ENCODE data around the gene ZNF682. TPM values are rescaled to one million over a fixed set of nuclear protein-coding genes. Genes with fewer than 3 reads are reported as not detected.
"Not testable (repeated sequence)": the region's sequence is repeated elsewhere in the genome, so short reads cannot be mapped to it uniquely, and the experiment has no call there.

ZNF682 gene
- total RNA-seq, 2 donors from 2014 or later, result 1.7 to 5.5 TPM

DNA sequence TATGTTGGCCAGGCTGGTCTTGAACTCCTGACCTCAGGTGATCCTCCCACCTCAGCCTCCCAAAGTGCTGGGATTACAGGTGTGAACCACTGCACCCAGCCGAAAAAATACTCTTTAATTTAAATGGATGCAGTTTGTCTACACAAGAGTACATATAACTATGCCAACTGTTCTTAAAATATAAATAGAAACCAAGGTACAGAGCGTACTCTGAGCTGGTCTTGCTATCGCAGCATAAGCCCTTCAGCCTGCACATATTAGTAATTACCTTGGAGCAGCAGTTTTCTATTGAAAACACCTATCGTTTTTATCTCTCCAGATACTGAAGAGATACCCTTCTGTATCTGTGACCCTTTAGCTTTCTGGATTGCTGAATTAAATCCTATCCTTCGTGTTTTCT is 3.4 kb downstream of the ZNF682 start:
- no peaks in the 10 kb centered on the region for H3K9me3 ChIP-seq
- intact Hi-C loops (cut with DNase I), result no loop called here
- TF ChIP-seq, protein P1, sequence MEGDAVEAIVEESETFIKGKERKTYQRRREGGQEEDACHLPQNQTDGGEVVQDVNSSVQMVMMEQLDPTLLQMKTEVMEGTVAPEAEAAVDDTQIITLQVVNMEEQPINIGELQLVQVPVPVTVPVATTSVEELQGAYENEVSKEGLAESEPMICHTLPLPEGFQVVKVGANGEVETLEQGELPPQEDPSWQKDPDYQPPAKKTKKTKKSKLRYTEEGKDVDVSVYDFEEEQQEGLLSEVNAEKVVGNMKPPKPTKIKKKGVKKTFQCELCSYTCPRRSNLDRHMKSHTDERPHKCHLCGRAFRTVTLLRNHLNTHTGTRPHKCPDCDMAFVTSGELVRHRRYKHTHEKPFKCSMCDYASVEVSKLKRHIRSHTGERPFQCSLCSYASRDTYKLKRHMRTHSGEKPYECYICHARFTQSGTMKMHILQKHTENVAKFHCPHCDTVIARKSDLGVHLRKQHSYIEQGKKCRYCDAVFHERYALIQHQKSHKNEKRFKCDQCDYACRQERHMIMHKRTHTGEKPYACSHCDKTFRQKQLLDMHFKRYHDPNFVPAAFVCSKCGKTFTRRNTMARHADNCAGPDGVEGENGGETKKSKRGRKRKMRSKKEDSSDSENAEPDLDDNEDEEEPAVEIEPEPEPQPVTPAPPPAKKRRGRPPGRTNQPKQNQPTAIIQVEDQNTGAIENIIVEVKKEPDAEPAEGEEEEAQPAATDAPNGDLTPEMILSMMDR (IDR thresholded peaks at IDR 0.05), result no peak

DNA sequence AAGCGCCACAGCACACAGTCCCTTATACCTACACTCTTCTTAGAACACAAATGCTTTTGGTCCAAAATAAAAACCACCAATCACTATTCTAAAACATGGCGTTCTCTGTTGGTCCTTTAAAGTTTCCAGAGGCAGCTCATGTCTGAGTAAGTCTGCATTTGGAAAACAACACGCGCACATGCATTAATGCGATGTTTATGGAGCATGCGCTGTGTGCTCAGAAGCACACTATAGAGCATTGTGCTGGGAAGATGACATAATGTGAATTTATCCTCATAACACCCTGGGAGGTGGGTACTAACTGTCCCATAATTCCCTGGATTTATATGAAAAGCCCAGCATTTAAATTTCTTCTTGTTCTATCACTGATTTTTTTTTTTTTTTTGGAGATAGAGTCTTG is 10.7 kb downstream of the ZNF682 start:
- no peaks in the 10 kb centered on the region for H3K4me1 ChIP-seq
- H3K9ac ChIP-seq (ENCODE audit: low read depth in 2 of 2, low read length in 2 of 2), result no peak overlapping the region
- H3K4me3 ChIP-seq, result no peak overlapping the region
- TF ChIP-seq, protein P1 (IDR thresholded peaks at IDR 0.05), result no peak
- no peaks in the 10 kb centered on the region for H3K9me3 ChIP-seq
- intact Hi-C loops (cut with DNase I), result no loop called here
- no peaks in the 10 kb centered on the region for H3K27me3 ChIP-seq
- H3K36me3 ChIP-seq, result no peaks in the 10 kb centered on the region
- no peak for DNase-seq
- no peak overlapping the region for H3K27ac ChIP-seq

More for the DNA sequence above, 3.4 kb downstream of the ZNF682 start:
- DNase-seq, result no peak
- H3K36me3 ChIP-seq, result no peaks in the 10 kb centered on the region
- H3K27me3 ChIP-seq, result no peaks in the 10 kb centered on the region
- no peak overlapping the region for H3K27ac ChIP-seq
- no peaks in the 10 kb centered on the region for H3K4me1 ChIP-seq
- no peak overlapping the region for H3K9ac ChIP-seq (ENCODE audit: low read depth in 2 of 2, low read length in 2 of 2)
- H3K4me3 ChIP-seq, result no peak overlapping the region

DNA sequence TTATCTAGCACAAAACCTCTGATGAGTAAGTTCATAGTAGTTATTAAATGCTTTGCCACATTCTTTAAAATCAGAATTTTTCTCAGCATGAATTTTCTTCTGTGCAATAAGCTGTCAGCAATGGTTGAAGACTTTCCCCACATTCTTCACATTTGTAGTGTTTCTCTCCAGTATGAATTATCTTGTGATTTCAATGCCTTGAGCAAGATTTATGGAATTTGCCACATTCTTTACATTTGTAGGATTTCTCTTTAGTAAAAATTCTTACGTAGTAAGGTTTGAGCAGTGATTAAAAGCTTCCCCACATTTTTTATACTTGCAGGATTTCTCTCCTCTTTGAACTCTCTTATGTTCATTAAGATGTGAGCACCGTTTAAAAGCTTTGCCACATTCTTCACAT is 33.6 kb downstream of the ZNF682 start:
- Histone ChIP-seq H3K4me1 (no peaks in the 10 kb centered on the region), H3K9me3 (no peaks in the 10 kb centered on the region), H3K27me3 (no peaks in the 10 kb centered on the region), H3K36me3 (no peaks in the 10 kb centered on the region), H3K9ac (ENCODE audit: low read depth in 2 of 2, low read length in 2 of 2) (no peak overlapping the region), H3K27ac (no peak overlapping the region), H3K4me3 (no peak overlapping the region)
- TF ChIP-seq, protein P1 (IDR thresholded peaks at IDR 0.05), result no peak
- DNase-seq, result no peak
- intact Hi-C loops (cut with DNase I), result no loop called here

DNA sequence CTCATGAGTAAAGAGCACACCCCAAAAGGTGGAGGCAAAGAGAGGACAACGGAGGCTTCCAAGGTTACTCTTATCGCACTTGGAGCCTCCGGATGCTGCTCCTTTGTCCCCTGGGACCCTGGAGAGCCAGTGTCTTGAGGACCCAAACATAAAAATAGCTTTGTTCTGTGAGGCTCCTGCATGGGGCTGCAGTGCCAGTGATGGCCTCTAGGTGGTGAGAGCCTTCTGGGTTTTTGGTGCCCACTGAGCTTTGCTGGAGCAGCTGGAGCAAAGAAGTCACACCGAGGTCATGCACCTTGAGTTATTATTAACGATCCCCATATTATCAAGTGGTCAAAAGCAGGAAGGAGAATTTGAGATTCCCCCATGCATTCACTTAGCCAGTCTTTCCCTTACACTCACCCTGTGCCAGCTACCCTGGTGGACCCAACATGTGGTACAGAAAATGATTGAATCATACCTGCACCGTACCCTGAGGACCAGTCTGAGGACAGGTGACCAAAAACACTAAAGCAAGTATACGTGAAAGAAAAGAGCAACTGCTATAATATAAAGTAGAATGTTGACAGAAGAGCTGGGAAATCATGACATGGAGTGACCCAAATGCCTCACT is 41.5 kb downstream of the ZNF682 start:
- TF ChIP-seq, protein P1 (IDR thresholded peaks at IDR 0.05), result peak; percentile 39
- no peak overlapping the region for H3K4me3 ChIP-seq
- no peak overlapping the region for H3K9ac ChIP-seq (ENCODE audit: low read depth in 2 of 2, low read length in 2 of 2)
- DNase-seq, result no peak
- H3K27me3 ChIP-seq, result no peaks in the 10 kb centered on the region
- H3K4me1 ChIP-seq, result no peaks in the 10 kb centered on the region
- intact Hi-C loops (cut with DNase I), result no loop called here
- H3K9me3 ChIP-seq, result no peaks in the 10 kb centered on the region
- H3K27ac ChIP-seq, result no peak overlapping the region
- H3K36me3 ChIP-seq, result no peaks in the 10 kb centered on the region

DNA sequence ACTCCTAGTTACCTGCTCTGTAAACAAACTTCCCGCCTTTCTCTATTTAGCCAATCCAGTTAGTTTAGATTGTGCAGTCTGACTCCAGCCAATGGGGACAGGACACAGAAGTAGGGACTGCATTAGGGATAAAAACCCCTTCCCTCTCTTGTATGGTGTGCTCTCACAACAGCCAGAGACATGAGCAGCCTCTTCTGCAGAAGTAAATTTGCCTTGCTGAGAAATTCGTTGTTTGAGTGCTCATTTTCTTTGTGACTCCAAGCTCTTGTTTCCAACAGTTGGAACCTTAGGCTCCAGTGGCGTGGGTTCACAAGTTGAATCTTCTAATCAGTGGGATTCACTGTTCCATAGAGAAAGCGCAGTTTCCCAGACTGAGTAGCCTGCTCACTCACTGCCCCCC is 72.4 kb downstream of the ZNF682 start:
- no peaks in the 10 kb centered on the region for H3K4me1 ChIP-seq
- H3K4me3 ChIP-seq, result no peak overlapping the region
- H3K27ac ChIP-seq, result no peak overlapping the region
- H3K9me3 ChIP-seq, result no peaks in the 10 kb centered on the region
- no peaks in the 10 kb centered on the region for H3K36me3 ChIP-seq
- no peaks in the 10 kb centered on the region for H3K27me3 ChIP-seq
- intact Hi-C loops (cut with DNase I), result no loop called here
- DNase-seq, result no peak
- TF ChIP-seq, protein P1 (IDR thresholded peaks at IDR 0.05), result no peak
- H3K9ac ChIP-seq (ENCODE audit: low read depth in 2 of 2, low read length in 2 of 2), result no peak overlapping the region

DNA sequence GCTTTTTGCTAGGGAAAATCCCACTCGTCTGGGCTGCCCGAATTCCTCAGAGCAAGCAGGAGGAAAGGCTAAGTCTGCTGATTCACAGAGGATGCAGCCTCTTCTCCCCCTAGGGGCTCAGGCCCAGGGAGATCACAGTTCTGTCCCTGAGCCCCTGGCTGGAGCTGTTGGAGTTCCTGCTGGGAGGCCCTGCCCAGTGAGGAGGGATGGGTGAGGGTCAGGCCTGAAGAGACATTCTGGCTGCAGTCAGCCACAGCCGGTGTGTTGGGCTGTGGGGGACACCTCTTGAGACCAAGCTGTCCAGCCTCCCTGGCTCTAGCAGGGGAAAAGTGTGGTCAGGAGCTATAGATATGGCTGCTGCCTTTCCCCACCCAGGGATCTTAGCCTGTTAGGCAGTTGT is 73.2 kb downstream of the ZNF682 start:
- H3K9me3 ChIP-seq; H3K27me3 ChIP-seq; DNase-seq; H3K4me1 ChIP-seq; H3K9ac ChIP-seq (ENCODE audit: low read depth in 2 of 2, low read length in 2 of 2); H3K4me3 ChIP-seq; H3K27ac ChIP-seq; intact Hi-C loops (cut with DNase I); H3K36me3 ChIP-seq: not testable (repeated sequence)

Data from colonic mucosa (tissue), 4 donors.